Suprapubic skin (tissue), 4 donors: ENCODE results near the gene CLASP1.

Source experiments
- CTCF ChIP-seq, 2 donors: fragments of 200-600 bp in 1 of 2; fragments of 450-650 bp in 1 of 2; sonication (generic) in 1 of 2; IDR thresholded peaks; one replicate each; pipeline ENCODE4 v1.5.1; 2016 to 2019; ENCODE audit warnings: antibody characterized with exemption in 2 of 2, mild to moderate bottlenecking in 1 of 2, moderate library complexity in 1 of 2
- POLR2A ChIP-seq, 2 donors: fragments of 450-650 bp; IDR thresholded peaks; one replicate each; pipeline ENCODE4 v1.6.1; 2017; ENCODE audit warnings: antibody characterized with exemption in 2 of 2, mild to moderate bottlenecking in 2 of 2, moderate library complexity in 2 of 2
- POLR2AphosphoS5 ChIP-seq, 3 donors: sonication (generic); formaldehyde crosslinking; IDR thresholded peaks; one replicate each; pipeline ENCODE4 v1.6.1; 2017; ENCODE audit warnings: antibody characterized with exemption in 3 of 3

GRCh38 chr2:121490584-121491133 is 158.6 kb downstream of the CLASP1 start:
- no peak for TF ChIP-seq CTCF (IDR thresholded peaks at IDR 0.05)
- TF ChIP-seq POLR2A (IDR thresholded peaks at IDR 0.05) = no peak
- TF ChIP-seq POLR2AphosphoS5 (IDR thresholded peaks at IDR 0.05) = no peak
